CD4-positive, alpha-beta T cell treated with Interleukin-15 for 1 hour (primary cell): Measurements from ENCODE around the gene ADAMTS10.
"Not testable (repeated sequence)": the region's sequence is repeated elsewhere in the genome, so short reads cannot be mapped to it uniquely, and the experiment has no call there.

Experiments
- DNase-seq: peaks from one replicate; pipeline ENCODE4 v3.0.0-alpha.2; 2020

ADAMTS10 gene

GRCh38 chr19:8610041-8610935, at the start of gene ADAMTS10:
ADAMTS10 (minus strand) TSS chr19:8610715; CDS start chr19:8605710, 5,005 bp downstream.
- peak; percentile 43 for DNase-seq

GRCh38 chr19:8659905-8660304, 49.4 kb upstream of the ADAMTS10 start:
- no peak for DNase-seq

- DNase-seq = no peak
Measured at GRCh38 chr19:8657869-8658268, 47.4 kb upstream of the ADAMTS10 start.

- DNase-seq = no peak
Measured at GRCh38 chr19:8655340-8655709, 44.8 kb upstream of the ADAMTS10 start.

- peak; percentile 64 for DNase-seq
Measured at GRCh38 chr19:8654591-8655339, 44.2 kb upstream of the ADAMTS10 start.

- DNase-seq = no peak
Measured at GRCh38 chr19:8648240-8648639, 37.7 kb upstream of the ADAMTS10 start.

GRCh38 chr19:8643860-8644653, 33.5 kb upstream of the ADAMTS10 start:
- DNase-seq = no peak

GRCh38 chr19:8642561-8642960, 32.0 kb upstream of the ADAMTS10 start:
- no peak for DNase-seq

- DNase-seq = no peak
Measured at GRCh38 chr19:8641908-8642547, 31.5 kb upstream of the ADAMTS10 start.

- DNase-seq = no peak
Measured at GRCh38 chr19:8641221-8641907, 30.8 kb upstream of the ADAMTS10 start.

- DNase-seq = peak; percentile 79
Measured at GRCh38 chr19:8640402-8641004, 30.0 kb upstream of the ADAMTS10 start.

- DNase-seq = no peak
Measured at GRCh38 chr19:8639821-8640401, 29.4 kb upstream of the ADAMTS10 start.

- peak; percentile 35 for DNase-seq
Measured at GRCh38 chr19:8638078-8638619, 27.6 kb upstream of the ADAMTS10 start.

GRCh38 chr19:8637070-8637469, 26.6 kb upstream of the ADAMTS10 start:
- DNase-seq = not testable (repeated sequence)

- DNase-seq = no peak
Measured at GRCh38 chr19:8635422-8635821, 24.9 kb upstream of the ADAMTS10 start.

GRCh38 chr19:8631425-8631819, 20.9 kb upstream of the ADAMTS10 start:
- DNase-seq = no peak

- DNase-seq = no peak
Measured at GRCh38 chr19:8630796-8631424, 20.4 kb upstream of the ADAMTS10 start.

- DNase-seq = no peak
Measured at GRCh38 chr19:8629996-8630683, 19.6 kb upstream of the ADAMTS10 start, which contains the start of gene NFILZ. NFILZ (plus strand) TSS chr19:8630633; CDS start chr19:8676766, 46,133 bp downstream.

- no peak for DNase-seq
Measured at GRCh38 chr19:8629184-8629583, 18.7 kb upstream of the ADAMTS10 start.

- DNase-seq = no peak
Measured at GRCh38 chr19:8626842-8627241, 16.3 kb upstream of the ADAMTS10 start.
